AG10803 (cell line): ENCODE measurements around the gene ADAMTSL4.
"Not testable (repeated sequence)": the region's sequence is repeated elsewhere in the genome, so short reads cannot be mapped to it uniquely, and the experiment has no call there.

ENCODE experiments used
- DNase-seq: peaks from one replicate; pipeline ENCODE4 v3.0.0; 2010; ENCODE audit warnings: low read depth
- H3K4me3 ChIP-seq: 2 replicates; pipeline ENCODE4 v1.5.1; 2011; ENCODE audit warnings: mild to moderate bottlenecking, low read length, control low read depth
- TF ChIP-seq, protein P1 (sequence below): conservative IDR thresholded peaks from 2 replicates; pipeline ENCODE4 v1.5.1; 2011; ENCODE audit warnings: mild to moderate bottlenecking, low read length, control low read depth, inconsistent platforms

ADAMTSL4 gene

DNA sequence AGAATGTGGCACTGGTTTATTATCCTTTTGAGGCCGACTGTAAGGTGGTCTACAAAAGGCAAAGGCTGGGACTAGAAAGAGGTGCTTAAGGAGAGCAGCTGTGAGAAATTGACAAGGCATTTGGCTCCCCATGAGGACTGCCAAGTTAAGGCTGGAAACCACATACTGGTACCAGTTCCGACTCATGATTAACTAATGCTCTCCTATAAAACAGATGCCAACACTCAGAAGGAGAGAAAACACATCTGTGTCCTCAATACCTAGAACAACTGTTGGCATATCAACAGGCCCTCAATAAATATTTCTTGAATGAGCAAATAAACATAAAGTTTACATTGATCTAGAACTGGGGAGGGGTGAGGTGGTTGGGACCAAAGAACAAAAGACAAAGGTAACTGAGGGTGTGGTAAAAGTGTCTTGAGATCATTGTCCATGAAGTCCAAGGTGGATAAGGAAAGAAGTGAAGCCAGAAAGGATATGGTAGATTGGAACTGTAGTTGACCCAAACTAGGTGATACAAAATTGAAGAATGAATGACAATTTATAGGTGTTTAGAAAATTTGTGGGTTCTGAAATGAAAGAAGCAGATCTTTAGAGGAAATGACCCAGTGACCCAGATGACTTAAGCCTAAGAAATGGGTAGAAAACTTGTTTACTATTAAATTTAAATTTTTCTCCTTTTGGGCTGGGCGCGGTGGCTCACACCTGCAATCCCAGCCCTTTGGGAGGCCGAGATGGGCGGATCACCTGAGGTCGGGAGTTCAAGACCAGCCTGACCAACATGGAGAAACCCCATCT is 47.1 kb downstream of the ADAMTSL4 start:
- TF ChIP-seq, protein P1, sequence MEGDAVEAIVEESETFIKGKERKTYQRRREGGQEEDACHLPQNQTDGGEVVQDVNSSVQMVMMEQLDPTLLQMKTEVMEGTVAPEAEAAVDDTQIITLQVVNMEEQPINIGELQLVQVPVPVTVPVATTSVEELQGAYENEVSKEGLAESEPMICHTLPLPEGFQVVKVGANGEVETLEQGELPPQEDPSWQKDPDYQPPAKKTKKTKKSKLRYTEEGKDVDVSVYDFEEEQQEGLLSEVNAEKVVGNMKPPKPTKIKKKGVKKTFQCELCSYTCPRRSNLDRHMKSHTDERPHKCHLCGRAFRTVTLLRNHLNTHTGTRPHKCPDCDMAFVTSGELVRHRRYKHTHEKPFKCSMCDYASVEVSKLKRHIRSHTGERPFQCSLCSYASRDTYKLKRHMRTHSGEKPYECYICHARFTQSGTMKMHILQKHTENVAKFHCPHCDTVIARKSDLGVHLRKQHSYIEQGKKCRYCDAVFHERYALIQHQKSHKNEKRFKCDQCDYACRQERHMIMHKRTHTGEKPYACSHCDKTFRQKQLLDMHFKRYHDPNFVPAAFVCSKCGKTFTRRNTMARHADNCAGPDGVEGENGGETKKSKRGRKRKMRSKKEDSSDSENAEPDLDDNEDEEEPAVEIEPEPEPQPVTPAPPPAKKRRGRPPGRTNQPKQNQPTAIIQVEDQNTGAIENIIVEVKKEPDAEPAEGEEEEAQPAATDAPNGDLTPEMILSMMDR: no peak
- DNase-seq: peak; percentile 74
- H3K4me3 ChIP-seq: no peak overlapping the region

DNA sequence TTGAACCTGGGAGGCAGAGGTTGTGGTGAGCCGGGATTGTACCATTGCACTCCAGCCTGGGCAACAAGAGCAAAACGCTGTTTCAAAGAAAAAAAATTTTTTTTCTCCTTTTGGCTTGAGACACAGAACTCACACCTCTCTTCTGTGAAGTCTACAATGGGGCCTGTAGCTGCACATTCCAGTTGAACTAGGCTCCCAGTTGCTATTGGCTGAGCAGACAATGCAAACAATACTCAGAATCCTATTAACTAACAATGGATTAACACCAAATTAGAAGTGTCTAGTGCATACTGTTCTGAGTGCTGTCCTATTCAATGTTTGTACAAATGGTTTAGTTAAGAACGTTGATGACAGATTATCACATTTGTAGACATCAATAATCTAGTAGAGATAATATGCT is 47.8 kb downstream of the ADAMTSL4 start:
- TF ChIP-seq, protein P1: no peak
- no peak for DNase-seq
- H3K4me3 ChIP-seq: no peak overlapping the region

DNA sequence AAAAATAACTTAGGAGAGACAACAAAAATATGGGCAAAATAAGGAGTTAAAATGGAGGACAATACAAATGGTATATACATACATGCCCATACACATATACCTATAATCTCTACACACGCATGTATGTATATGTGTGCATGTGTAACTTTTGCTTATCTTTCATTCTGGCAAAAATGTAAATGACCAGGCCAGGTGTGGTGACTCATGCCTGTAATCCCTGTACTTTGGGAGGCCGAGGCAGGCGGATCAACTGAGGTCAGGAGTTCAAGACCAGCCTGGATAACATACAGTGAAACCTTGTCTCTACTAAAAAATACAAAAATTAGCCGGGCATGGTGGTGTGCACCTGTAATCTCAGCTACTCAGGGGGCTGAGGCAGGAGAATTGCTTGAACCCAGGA is 49.1 kb downstream of the ADAMTSL4 start:
- DNase-seq: not testable (repeated sequence)

DNA sequence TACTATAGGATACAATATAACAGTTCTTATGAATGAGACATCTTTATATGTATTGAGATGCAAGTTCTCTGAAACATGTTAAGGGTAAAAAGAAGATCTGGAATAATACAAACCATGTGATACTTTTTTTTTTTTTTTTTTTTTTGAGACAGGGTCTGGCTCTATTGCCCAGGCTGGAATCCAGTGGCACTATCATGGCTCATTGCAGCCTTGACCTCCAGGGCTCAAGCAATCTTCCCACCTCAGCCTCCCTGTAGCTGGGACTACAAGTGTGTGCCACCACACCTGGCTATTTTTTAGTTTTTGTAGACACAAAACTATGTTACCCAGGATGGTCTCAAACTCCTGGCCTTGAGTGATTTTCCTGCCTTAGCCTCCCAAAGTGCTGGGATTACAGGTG is 52.3 kb downstream of the ADAMTSL4 start:
- no peak overlapping the region for H3K4me3 ChIP-seq
- TF ChIP-seq, protein P1: no peak
- DNase-seq: no peak

More for the DNA sequence above, 49.1 kb downstream of the ADAMTSL4 start:
- not testable (repeated sequence) for H3K4me3 ChIP-seq

DNA sequence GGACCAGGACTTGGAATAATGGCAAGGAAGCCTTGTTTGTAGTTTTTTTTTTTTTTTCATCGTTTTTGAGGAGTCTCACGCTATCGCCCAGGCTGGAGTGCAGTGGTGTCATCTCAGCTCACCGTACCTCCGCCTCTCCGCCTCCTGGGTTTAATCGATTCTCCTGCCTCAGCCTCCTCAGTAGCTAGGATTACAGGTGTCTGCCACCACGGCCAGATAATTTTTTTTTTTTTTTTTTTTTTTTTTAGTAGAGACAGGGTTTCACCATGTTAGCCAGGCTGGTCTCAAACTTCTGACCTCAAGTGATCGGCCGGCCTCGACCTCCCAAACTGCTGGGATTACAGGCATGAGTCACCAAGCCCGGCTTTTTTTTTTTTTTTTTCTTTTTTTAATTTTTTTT is 53.2 kb downstream of the ADAMTSL4 start:
- not testable (repeated sequence) for H3K4me3 ChIP-seq, DNase-seq

DNA sequence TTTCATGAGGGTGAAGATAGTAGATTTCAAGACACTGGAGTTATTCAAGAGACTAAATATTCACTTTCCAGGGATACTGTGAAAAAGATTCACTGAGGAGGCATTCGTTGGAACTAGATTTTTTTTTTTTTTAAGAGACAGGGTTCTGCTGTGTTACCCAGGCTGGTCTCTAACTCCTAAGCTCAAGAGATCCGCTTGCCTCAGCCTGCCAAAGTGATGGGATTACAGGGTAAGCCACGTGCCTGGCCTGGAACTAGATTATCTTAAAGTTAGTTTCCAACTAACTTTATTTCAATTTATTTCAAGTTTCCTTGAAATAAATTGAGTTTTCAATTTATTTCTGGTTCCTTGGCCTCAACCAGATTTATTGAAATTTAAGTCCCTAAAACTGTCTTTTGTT is 54.5 kb downstream of the ADAMTSL4 start:
- DNase-seq: no peak
- TF ChIP-seq, protein P1: no peak
- H3K4me3 ChIP-seq: no peak overlapping the region

DNA sequence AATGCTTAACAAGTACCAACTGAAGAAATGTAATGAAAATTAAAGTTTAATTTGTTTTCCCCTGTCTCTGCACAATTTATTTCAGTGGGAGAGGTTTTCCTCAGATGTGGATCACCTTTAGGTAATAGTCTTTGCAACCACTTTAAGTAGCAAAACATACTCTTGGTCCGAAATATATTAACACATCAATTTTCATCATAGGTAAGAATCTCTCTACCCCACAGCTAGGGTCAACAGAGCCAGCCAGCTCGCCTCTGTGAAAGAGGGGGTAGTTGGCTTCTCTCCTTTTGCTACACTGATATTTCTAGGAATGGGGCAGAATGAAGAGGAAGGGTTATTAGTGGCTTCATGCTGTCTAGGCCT is 55.0 kb downstream of the ADAMTSL4 start:
- TF ChIP-seq, protein P1: no peak
- H3K4me3 ChIP-seq: no peak overlapping the region
- no peak for DNase-seq

DNA sequence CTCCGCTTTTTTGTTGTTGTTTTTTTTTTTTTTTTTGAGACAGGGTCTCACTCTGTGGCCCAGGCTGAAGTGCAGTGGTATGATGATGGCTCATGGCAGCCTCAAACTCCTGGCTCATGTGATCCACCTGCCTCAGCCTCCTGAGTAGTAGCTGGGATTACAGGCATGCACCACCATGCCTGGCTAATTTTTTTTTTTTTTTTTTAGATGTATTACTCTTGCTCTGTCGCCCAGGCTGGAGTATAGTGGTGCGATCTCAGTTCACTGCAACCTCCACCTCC is 56.2 kb downstream of the ADAMTSL4 start:
- not testable (repeated sequence) for H3K4me3 ChIP-seq, DNase-seq
